PC-9 (cell line): ENCODE data around the gene JAML.

ENCODE experiments used
- EZH2 ChIP-seq: fragments of 200-600 bp; sonication (generic); IDR thresholded peaks from 2 replicates; pipeline ENCODE4 v1.8.0; 2017; ENCODE audit warnings: antibody characterized with exemption, low read depth
- TF ChIP-seq, protein P1 (sequence below): fragments of 200-600 bp; sonication (generic); conservative IDR thresholded peaks from 2 replicates; pipeline ENCODE4 v1.6.1; 2017; ENCODE audit warnings: mixed run types, antibody characterized with exemption, mild to moderate bottlenecking, moderate library complexity

DNA sequence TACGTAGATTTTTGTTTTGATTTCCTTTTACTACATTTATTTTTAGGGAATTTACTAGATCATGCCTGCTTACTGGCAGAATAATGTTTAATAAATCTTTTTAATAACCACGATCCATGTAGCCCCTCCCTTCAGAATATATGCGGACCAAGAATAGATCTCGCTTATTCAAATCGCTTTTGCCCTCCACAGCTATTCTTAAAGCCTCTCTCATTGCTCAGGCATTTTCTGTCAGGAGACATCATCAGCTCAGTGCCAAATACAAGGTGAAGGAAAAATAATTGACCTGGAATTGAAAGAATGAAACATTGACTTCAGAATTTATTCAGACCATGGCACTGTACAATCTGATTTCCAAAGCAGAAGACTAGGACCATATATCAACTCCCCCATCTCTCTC lies 10.0 kb upstream of the JAML start:
- TF ChIP-seq, protein P1, sequence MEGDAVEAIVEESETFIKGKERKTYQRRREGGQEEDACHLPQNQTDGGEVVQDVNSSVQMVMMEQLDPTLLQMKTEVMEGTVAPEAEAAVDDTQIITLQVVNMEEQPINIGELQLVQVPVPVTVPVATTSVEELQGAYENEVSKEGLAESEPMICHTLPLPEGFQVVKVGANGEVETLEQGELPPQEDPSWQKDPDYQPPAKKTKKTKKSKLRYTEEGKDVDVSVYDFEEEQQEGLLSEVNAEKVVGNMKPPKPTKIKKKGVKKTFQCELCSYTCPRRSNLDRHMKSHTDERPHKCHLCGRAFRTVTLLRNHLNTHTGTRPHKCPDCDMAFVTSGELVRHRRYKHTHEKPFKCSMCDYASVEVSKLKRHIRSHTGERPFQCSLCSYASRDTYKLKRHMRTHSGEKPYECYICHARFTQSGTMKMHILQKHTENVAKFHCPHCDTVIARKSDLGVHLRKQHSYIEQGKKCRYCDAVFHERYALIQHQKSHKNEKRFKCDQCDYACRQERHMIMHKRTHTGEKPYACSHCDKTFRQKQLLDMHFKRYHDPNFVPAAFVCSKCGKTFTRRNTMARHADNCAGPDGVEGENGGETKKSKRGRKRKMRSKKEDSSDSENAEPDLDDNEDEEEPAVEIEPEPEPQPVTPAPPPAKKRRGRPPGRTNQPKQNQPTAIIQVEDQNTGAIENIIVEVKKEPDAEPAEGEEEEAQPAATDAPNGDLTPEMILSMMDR = no peak
- no peak for TF ChIP-seq EZH2
